ENCODE results near the gene TUBB2B. TPM values are rescaled to one million over a fixed set of nuclear protein-coding genes. Genes with fewer than 3 reads are reported as not detected.

Gene TUBB2B
- total and polyA plus RNA-seq, 2 experiments from 2014 or later: 355 to 794 TPM

- TF ChIP-seq, protein P1, sequence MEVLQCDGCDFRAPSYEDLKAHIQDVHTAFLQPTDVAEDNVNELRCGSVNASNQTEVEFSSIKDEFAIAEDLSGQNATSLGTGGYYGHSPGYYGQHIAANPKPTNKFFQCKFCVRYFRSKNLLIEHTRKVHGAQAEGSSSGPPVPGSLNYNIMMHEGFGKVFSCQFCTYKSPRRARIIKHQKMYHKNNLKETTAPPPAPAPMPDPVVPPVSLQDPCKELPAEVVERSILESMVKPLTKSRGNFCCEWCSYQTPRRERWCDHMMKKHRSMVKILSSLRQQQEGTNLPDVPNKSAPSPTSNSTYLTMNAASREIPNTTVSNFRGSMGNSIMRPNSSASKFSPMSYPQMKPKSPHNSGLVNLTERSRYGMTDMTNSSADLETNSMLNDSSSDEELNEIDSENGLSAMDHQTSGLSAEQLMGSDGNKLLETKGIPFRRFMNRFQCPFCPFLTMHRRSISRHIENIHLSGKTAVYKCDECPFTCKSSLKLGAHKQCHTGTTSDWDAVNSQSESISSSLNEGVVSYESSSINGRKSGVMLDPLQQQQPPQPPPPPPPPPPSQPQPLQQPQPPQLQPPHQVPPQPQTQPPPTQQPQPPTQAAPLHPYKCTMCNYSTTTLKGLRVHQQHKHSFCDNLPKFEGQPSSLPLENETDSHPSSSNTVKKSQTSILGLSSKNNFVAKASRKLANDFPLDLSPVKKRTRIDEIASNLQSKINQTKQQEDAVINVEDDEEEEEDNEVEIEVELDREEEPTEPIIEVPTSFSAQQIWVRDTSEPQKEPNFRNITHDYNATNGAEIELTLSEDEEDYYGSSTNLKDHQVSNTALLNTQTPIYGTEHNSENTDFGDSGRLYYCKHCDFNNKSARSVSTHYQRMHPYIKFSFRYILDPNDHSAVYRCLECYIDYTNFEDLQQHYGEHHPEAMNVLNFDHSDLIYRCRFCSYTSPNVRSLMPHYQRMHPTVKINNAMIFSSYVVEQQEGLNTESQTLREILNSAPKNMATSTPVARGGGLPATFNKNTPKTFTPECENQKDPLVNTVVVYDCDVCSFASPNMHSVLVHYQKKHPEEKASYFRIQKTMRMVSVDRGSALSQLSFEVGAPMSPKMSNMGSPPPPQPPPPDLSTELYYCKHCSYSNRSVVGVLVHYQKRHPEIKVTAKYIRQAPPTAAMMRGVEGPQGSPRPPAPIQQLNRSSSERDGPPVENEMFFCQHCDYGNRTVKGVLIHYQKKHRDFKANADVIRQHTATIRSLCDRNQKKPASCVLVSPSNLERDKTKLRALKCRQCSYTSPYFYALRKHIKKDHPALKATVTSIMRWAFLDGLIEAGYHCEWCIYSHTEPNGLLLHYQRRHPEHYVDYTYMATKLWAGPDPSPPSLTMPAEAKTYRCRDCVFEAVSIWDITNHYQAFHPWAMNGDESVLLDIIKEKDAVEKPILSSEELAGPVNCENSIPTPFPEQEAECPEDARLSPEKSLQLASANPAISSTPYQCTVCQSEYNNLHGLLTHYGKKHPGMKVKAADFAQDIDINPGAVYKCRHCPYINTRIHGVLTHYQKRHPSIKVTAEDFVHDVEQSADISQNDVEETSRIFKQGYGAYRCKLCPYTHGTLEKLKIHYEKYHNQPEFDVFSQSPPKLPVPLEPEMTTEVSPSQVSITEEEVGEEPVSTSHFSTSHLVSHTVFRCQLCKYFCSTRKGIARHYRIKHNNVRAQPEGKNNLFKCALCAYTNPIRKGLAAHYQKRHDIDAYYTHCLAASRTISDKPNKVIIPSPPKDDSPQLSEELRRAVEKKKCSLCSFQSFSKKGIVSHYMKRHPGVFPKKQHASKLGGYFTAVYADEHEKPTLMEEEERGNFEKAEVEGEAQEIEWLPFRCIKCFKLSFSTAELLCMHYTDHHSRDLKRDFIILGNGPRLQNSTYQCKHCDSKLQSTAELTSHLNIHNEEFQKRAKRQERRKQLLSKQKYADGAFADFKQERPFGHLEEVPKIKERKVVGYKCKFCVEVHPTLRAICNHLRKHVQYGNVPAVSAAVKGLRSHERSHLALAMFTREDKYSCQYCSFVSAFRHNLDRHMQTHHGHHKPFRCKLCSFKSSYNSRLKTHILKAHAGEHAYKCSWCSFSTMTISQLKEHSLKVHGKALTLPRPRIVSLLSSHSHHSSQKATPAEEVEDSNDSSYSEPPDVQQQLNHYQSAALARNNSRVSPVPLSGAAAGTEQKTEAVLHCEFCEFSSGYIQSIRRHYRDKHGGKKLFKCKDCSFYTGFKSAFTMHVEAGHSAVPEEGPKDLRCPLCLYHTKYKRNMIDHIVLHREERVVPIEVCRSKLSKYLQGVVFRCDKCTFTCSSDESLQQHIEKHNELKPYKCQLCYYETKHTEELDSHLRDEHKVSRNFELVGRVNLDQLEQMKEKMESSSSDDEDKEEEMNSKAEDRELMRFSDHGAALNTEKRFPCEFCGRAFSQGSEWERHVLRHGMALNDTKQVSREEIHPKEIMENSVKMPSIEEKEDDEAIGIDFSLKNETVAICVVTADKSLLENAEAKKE (CRISPR knock-in tag; IDR thresholded peaks at IDR 0.05): no peak
- TF ChIP-seq, protein P2, sequence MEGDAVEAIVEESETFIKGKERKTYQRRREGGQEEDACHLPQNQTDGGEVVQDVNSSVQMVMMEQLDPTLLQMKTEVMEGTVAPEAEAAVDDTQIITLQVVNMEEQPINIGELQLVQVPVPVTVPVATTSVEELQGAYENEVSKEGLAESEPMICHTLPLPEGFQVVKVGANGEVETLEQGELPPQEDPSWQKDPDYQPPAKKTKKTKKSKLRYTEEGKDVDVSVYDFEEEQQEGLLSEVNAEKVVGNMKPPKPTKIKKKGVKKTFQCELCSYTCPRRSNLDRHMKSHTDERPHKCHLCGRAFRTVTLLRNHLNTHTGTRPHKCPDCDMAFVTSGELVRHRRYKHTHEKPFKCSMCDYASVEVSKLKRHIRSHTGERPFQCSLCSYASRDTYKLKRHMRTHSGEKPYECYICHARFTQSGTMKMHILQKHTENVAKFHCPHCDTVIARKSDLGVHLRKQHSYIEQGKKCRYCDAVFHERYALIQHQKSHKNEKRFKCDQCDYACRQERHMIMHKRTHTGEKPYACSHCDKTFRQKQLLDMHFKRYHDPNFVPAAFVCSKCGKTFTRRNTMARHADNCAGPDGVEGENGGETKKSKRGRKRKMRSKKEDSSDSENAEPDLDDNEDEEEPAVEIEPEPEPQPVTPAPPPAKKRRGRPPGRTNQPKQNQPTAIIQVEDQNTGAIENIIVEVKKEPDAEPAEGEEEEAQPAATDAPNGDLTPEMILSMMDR (conservative IDR thresholded peaks at IDR 0.05; ENCODE audit: low read depth in 2 of 2): no peak
- no peak for TF ChIP-seq JUNB (IDR thresholded peaks at IDR 0.05; ENCODE audit: unreplicated experiment)
- no peak for TF ChIP-seq EZH2 (IDR thresholded peaks at IDR 0.05; ENCODE audit: low read depth, unreplicated experiment)
- no peak for TF ChIP-seq NANOG (IDR thresholded peaks at IDR 0.05; ENCODE audit: borderline replicate concordance)
- TF ChIP-seq STAT1 (IDR thresholded peaks at IDR 0.05; ENCODE audit: unreplicated experiment): no peak
- TF ChIP-seq, protein P3, sequence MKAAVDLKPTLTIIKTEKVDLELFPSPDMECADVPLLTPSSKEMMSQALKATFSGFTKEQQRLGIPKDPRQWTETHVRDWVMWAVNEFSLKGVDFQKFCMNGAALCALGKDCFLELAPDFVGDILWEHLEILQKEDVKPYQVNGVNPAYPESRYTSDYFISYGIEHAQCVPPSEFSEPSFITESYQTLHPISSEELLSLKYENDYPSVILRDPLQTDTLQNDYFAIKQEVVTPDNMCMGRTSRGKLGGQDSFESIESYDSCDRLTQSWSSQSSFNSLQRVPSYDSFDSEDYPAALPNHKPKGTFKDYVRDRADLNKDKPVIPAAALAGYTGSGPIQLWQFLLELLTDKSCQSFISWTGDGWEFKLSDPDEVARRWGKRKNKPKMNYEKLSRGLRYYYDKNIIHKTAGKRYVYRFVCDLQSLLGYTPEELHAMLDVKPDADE (IDR thresholded peaks at IDR 0.05): no peak
- TF ChIP-seq ZNF331 (CRISPR knock-in tag; IDR thresholded peaks at IDR 0.05; ENCODE audit: low read depth): no peak
Measured at GRCh38 chr6:3196770-3197169, 30.7 kb downstream of the TUBB2B start (continued).
